ENCODE results near the gene SLC44A2.

Gene SLC44A2

DNA sequence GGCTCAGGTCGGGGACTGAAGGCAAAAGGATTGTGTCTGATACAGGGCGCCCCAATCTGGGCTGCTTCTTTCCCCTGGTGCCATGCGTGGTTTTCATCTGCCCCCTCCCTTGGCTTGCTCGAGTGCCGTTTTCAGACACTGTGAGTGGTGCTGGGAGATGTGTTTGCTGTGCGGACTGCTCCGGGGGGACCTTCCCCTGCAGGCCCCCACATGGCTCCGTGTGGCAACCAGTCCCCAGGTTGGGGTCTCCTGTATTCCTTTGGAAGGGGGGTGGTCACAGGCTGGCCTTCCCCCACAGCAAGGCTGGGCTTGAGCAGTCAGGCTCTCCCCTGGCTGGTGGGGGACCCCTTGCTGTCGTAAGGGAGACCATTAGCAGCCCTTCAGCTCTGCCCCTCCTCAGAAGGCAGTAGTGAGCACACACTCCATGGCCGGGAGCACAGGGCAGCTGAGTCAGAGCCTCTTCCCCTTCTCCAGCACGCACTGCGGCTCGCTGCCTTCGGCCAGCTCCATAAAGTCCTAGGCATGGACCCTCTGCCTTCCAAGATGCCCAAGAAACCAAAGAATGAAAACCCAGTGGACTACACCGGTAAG lies 55.3 kb downstream of the SLC44A2 start:
- DNase-seq: no peak

DNA sequence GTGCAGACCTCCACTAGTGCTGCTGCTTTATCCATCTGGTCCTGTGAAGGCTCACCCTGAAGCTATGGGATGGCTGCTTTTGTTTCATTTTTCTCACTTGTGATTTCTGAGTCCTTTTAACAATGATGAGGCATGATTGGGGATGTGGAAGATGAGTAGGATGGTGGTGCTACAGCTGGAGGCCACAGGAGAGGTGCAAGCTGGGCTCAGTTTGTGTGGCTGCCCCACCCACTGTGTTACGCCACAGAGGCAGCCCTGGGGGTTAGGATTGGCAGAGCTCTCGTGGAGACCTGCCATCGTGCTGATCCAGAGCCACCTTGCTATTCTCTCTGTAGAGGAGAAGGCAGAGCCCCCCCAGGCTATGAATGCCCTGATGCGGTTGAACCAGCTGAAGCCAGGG lies 56.3 kb downstream of the SLC44A2 start:
- DNase-seq: no peak

DNA sequence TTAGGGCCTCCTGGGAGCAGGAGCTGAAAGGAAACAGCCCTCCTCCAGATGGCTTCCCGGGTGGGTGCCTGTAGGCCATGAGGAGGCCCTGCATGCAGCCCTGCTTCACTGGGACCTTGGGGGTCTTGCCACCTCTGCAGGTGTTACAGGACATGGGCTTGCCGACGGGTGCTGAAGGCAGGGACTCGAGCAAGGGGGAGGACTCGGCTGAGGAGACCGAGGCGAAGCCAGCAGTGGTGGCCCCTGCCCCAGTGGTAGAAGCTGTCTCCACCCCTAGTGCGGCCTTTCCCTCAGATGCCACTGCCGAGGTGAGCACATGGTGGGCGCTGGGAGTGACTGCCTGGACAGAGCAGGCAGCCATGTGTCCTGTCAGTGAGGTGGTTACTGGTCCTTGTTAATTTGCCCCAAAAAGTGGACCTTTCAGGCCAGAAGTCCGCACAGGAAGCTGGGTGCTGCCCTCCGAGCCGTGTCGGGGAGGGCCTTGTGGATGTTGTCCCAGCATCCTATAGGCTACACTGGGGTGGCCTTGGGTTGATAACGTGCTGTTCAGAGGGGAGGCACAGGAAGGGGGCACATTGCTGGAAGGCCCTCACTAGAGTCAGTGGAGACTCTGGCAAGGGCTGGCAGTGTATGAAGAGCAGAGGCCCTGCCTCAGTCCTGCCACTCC lies 57.2 kb downstream of the SLC44A2 start:
- no peak for DNase-seq

DNA sequence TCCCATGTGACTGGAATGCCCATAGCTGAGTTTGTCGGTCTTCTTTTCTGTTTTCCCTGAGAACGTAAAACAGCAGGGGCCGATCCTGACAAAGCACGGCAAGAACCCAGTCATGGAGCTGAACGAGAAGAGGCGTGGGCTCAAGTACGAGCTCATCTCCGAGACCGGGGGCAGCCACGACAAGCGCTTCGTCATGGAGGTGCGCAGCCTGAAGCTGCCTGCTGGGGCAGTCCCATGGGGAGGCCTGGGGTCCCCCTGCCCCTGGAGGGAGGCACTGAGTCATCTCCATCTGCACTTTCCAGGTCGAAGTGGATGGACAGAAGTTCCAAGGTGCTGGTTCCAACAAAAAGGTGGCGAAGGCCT lies 57.7 kb downstream of the SLC44A2 start:
- no peak for DNase-seq

DNA sequence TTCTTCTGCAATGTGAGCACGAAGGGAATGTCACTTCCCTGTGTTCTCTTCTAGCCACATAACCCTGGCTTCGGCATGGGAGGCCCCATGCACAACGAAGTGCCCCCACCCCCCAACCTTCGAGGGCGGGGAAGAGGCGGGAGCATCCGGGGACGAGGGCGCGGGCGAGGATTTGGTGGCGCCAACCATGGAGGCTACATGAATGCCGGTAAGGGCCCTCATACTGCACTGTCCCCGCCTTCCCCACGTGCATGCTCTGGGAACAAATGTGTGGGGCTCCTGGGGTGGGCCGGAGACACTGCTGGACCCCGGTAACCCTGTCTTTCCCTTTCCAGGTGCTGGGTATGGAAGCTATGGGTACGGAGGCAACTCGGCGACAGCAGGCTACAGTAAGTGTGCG lies 58.2 kb downstream of the SLC44A2 start:
- DNase-seq: no peak

DNA sequence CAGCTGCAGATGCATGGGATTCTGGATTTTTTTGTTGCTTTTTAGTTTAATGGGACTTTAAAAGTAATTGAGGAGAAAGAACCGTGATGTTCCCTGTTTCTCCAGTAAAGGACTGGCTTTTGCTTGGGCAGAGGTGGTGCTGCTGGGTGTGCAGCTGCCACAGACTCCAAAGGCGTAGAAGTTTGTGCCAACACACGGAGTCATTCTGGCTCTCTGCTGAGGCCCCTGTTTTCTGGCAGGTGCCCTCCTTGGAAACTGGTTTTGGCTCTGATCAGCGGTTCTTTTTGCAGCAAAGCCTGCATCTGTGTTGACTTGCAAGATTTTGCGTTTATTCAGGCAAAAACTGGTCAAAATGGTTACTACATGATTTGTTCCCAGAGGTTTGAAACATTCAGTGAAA lies 59.9 kb downstream of the SLC44A2 start:
- peak in 31 of 56 donors; percentile 3 to 68 (median 30) for DNase-seq

DNA sequence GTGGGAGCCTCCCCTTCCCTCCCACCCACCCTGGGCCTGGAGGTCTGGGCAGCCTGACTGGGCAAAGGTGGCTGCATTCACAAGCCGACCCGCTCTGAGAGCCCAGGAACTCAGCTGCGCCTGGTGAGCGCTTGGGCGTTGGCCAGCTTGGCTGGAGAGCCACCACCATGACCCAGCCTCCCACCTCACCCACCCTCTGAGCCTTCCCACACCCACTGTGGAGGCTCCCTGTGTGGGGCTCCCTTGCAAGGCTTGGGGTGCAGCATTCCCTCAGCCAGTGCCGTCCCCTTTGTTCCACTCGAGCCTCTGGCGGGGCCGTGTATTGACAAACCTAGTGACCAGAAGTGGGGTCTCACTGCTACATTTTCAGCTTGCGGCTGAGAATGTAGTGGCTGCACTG lies 60.8 kb downstream of the SLC44A2 start:
- DNase-seq: peak in 8 of 56 donors; percentile 6 to 45 (median 10)

DNA sequence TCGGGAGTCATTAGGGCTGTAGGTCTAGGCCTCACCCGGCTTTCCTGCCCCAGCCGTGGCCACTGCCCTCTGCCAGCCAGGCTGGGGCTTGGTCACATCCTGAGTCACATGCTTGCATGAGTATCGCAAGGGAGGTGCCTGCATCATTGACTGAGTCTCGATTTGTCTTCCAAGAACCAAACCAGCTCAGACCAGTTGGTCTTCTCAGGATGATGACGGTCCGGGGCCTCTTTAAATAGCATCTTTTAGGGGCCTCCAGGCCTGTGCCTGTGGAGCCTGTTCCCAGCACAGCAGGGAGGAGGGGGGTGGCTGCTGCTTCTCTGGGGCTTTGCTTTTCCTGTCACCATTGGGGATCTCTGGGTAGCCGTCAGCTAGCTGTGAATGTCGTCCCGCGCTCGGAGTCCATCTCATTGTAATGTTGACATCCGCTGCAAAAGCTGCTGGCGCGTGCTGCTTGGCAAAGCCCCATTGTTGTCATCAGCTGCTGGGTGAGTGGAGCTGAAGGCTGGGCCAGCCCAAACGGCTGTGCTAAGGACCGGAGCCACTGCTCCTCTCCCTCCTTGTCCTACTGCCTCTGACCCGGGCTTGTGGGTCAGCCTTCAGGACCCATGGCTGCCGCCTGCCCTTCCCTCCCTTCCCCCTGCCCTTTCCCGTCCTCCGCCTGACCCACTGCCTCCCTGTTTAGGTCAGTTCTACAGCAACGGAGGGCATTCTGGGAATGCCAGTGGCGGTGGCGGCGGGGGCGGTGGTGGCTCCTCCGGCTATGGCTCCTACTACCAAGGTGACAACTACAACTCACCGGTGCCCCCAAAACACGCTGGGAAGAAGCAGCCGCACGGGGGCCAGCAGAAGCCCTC lies 61.5 kb downstream of the SLC44A2 start:
- peak in 54 of 56 donors; percentile 8 to 94 (median 64) for DNase-seq

DNA sequence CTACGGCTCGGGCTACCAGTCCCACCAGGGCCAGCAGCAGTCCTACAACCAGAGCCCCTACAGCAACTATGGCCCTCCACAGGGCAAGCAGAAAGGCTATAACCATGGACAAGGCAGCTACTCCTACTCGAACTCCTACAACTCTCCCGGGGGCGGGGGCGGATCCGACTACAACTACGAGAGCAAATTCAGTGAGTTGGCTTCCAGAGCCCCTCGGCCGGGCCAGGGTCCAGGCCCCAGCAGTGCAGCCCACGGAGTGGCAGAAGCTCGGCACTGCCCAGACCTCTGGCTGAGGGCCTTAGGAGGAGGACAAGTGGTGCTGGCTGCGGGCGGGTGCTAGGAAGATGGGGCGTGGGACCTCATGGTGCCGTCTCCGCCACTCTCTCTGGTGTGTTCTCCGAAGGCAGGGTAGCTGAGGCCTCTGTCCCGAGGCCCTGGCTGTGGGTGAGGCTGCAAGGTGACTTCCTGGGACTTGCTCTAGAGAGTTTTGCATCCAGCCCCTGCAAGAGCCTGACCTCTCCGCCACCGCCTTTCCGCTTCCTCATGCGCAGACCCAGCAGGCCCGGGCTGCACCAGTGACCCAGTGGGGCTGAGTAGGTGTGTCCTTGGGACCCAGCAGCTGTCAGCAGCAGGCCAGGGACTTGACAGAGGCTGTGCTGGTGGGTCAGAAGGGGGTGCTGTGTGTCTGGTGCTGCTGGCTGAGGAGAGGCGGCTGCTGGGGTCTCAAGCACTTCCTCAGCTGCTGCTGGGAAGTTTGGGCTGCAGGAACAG lies 62.4 kb downstream of the SLC44A2 start:
- DNase-seq: peak in 1 of 56 donors; percentile 21

DNA sequence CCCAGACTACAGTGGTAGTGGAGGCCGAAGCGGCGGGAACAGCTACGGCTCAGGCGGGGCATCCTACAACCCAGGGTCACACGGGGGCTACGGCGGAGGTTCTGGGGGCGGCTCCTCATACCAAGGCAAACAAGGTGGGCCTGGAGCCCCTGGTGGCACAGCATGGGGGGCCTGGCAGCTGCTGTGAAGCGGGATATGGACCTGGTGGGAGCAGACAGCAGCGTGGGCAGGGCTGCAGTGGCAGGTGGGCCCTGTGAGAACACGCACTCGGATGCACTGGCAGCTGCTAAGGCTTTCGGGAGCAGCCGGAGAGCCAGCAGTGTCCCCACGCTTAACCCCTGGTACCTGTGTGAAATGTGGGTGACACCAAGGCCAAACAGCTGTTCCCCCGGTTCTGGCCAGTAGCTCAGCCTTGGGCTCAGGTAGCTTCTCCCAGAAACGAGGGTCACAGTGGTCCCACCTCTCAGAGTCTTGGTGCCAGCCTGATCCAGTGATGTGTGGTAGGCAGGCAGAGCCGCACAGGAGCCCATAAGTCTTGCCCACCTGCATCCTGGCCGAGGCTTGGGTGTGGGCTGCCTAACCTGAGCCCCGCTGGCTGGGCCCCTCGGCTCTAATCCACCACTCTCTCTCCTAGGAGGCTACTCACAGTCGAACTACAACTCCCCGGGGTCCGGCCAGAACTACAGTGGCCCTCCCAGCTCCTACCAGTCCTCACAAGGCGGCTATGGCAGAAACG lies 63.4 kb downstream of the SLC44A2 start:
- no peak for DNase-seq

DNA sequence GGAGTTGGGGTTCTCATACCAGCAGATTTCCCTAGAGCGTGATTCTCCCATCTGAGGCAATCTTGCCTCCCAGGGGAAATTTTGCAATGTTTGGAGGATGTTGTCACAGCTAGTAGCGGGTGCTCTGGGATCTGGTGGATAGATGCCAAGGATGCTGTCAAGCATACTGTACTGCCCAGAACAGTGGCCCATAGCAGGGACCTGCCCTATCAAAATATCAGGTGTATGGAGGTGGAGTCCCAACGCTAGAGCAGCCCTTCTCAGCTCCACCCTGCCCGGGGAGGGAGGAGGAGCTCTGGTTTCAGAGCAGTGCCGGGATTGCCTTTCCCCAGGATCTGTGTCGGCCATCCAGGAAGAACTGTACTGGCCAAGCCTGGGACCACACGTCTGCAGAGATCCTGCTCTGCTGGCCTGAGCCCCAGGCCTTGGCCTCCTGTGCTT lies 65.0 kb downstream of the SLC44A2 start:
- no peak for DNase-seq

DNA sequence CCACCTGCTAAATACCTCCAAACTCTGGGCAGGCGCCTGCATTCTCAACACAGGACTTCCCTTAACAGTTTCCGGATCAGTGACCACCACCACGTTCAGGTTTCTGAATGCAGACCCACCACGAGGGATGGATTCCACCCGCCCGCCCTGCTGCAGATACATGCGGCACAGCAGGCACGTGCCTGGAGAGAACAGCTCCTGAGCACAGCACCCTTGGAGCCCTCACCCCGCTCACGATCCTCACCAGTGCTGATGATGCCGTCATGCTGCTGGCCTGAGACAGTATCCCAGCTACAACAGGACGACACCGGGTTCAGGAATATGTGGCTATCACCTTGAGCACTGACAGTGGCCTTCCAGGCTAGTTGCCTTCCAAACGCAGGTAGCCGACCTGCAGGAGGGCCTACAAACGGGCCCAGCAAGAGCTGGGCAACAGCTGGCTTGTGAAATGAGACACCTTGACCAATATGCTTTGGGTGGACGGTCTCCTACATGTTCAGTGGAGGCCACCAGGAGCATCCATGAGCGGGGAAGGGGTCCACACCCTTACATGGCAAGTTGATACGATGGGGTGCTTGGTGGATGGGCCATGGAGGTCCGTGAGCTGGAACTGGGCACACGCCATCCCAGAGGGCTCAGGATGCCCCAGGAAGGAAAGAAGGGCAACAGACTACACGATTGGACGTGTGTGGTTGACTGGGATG lies 66.0 kb downstream of the SLC44A2 start:
- no peak for DNase-seq

DNA sequence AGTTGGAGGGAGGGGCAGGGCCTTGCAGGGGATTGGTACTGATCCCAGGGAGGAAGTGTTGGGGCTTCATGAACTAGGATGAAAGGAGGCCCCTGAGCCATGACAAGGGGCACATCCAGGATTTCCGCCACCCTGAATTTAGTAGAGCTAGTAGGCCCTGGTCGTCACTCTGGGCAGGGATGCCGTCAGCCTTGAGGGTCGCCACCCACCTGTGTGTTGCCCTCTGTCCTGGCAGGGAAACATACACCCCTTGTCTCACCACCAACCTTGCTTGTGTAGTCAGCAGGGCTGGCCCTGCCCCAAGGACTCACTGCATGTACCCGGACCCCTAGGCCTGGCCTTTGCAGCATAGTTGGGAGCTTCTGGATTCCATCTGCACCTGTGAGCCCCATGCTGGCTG lies 66.5 kb downstream of the SLC44A2 start:
- no peak for DNase-seq

DNA sequence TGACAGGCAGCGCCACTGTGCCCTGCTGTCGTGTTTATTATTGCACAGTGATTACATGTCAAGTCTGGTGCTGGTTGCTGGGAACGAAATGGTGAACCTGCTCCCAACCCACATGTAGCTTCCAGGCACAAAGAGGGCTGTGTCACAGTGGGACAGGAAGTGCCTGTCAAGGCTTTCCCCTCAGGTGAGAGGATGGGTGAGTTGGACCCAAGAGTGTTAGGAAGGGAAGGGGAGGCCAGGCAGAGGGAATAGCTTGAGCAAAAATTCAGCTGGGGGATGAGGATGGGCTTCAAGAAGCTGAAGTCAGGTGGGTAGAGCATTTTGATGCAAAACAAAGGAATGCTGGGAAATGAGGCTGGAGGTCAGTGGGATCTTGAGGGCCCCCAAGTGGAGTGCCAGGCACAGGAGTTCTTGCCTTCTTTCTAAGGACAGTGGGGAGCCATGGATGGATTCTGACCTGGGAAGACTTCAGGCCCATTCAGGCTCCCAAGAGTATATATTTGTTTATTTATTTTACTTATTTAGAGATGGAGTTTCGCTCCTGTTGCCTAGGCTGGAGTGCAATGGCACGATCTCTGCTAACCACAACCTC lies 67.4 kb downstream of the SLC44A2 start:
- no peak for DNase-seq
